GM21576 (cell line): Measurements from ENCODE around the gene PDP2.
A peak's percentile ranks its signal among the peaks of the same experiment; 100 is the strongest.
"Not testable (repeated sequence)": the region's sequence is repeated elsewhere in the genome, so short reads cannot be mapped to it uniquely, and the experiment has no call there.

Experiments used
- ATAC-seq: cut with Tn5 transposase; IDR thresholded peaks from one replicate; pipeline ENCODE4 v1.9.1; 2021; ENCODE audit warnings: mild to moderate bottlenecking, moderate library complexity; ENCODE audit not compliant: unreplicated experiment

Gene PDP2

GRCh38 chr16:66933776-66934137 lies 53.4 kb downstream of the PDP2 start:
- no peak for ATAC-seq

- ATAC-seq = peak; percentile 56
Measured at GRCh38 chr16:66934138-66934838, 54.0 kb downstream of the PDP2 start, which contains the start of gene CIAO2B. Gene CIAO2B (minus strand): TSS chr16:66934402. CDS start chr16:66934364, 38 bp downstream.

- ATAC-seq = not testable (repeated sequence)
Measured at GRCh38 chr16:66934839-66935313, 54.6 kb downstream of the PDP2 start.

- no peak for ATAC-seq
Measured at GRCh38 chr16:66935314-66936011, 55.1 kb downstream of the PDP2 start, which contains the start of gene CES2. Gene CES2 (plus strand): TSS chr16:66935516. CDS start chr16:66935636, 120 bp downstream.

DNA sequence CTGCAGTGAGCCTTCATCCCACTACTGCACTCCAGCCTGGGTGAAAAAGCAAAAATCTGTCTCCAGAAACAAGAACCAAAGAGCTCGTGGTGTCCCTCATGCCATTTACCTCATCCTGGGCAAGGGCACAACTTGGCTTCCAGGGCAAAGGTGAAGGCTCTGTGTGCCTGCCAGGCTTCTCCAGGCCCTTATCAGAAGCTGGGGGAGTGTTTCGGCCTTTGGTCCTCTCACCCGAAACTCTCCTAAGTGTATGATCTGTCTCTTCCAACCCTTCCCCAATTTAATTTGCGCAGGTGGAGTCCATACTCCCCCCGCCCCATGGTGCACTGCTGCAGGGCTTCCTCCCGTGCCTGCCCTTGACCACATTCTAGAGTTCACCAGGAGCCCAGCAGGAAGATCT lies 56.1 kb downstream of the PDP2 start:
- ATAC-seq = no peak

DNA sequence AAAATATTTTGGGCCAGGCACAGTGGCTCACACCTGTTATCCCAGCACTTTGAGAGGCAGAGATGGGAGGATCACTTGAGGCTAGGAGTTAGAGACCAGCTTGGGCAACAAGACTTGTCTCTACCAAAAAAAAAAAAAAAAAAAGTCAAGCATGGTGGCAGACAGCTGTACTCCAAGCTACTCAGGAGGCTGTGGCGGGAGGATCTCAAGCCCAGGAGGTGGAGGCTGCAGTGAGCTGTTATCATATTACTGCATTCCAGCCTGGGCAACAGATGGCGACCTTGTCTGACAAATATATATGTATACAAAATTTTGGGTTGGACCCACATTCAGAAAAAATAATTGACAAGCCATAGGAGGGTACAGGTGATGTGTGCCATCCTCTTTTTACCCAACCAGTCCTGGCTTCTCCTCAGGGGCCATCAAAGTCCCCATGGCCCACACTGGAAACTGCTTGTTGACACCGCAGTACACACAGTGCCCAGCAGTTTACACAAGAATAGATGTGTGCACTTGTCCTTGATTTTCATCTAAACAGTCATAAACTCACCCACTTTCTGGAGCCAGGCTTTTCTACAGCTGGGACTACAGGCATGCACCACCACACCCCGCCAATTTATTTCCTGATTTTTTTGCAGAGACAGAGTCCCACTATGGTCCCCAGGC lies 56.7 kb downstream of the PDP2 start:
- no peak for ATAC-seq

GRCh38 chr16:66937725-66938337 lies 57.5 kb downstream of the PDP2 start:
- ATAC-seq = no peak

DNA sequence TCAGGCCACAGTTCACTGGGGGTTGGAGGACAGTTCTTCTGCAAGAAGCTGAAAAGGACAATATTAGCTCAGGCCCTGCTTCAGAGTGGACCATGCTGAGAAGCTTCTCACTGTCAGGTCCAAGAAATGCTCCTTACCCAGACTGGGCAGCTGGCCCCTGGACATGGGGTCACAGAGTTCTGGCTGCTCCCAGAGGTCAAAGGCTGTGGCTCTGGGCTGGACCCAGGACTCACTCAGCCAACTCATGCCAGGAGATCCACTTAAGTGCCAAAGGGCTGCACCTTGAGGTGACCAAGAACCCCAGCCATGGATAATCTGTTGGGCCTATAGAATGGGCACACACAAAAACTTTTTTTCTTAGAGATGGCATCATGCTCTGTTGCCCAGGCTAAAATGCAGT lies 59.1 kb downstream of the PDP2 start:
- no peak for ATAC-seq

- ATAC-seq = no peak
Measured at GRCh38 chr16:66940236-66940635, 59.9 kb downstream of the PDP2 start.
